ENCODE measurements around the gene MICB. TPM values are rescaled to one million over a fixed set of nuclear protein-coding genes. Genes with fewer than 3 reads are reported as not detected.

Gene MICB
- total RNA-seq, 1 experiment from 2014 or later = 72.1 TPM

DNA sequence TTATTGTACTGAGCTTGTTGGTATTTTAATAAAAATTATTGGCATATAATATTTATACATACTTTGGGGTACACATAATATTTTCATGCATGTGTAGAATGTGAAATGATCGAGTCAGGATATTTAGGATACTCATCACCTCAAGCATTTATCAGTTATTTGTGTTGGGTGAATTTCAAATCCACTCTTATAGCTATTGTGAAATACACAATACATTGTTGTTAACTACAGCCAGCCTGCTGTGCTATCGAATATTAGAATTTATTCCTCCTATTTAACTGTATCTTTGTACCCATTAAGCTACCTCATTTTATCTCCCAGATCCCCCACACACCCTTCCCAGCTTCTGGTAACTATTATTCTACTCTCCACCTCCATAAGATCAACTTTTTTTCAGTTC lies 14.6 kb upstream of the MICB start:
- Histone ChIP-seq H3K4me3 (ENCODE audit: low read depth in 2 of 2, low read length in 2 of 2) (no peak overlapping the region), H3K27ac (ENCODE audit: low read length) (no peak overlapping the region), H3K36me3 (ENCODE audit: control insufficient read depth, insufficient read depth, low read length) (no peaks in the 10 kb centered on the region), H3K27me3 (ENCODE audit: control insufficient read depth, insufficient read depth, low read length) (peaks cover 5% of the 10 kb centered on the region; the same call in 1 of the 2 replicates), H3K9me3 (ENCODE audit: control insufficient read depth, insufficient read depth, low read depth, low read length) (no peaks in the 10 kb centered on the region), H3K4me1 (ENCODE audit: control insufficient read depth, insufficient read depth, low read length) (no peaks in the 10 kb centered on the region)
- in situ Hi-C loops (cut with HindIII; ENCODE audit: low pct_unique_long_range_greater_than_20kb, low sequenced_read_pairs) (no loop called here), intact Hi-C loops (cut with micrococcal nuclease; ENCODE audit: unreplicated experiment) (no loop called here)
- TF ChIP-seq REST (IDR thresholded peaks at IDR 0.05; ENCODE audit: insufficient read depth in 1 of 2, low read depth in 2 of 2, low read length in 1 of 2) = no peak
- TF ChIP-seq CTCF (IDR thresholded peaks at IDR 0.05) = no peak
- no peak for TF ChIP-seq POLR2AphosphoS5 (IDR thresholded peaks at IDR 0.05; ENCODE audit: low read depth, low read length)
- no peak for TF ChIP-seq SIN3A (IDR thresholded peaks at IDR 0.05; ENCODE audit: borderline replicate concordance, insufficient read depth, low read depth, low read length)
- TF ChIP-seq TCF7L2 (IDR thresholded peaks at IDR 0.05; ENCODE audit: low read depth, low read length) = no peak
- BruUV-seq (replicated peaks) = no TSS peak
- CTCF ChIA-PET = no interaction called here
- DNase-seq (ENCODE audit: low read depth, low spot score) = no peak
- ATAC-seq = no peak
- POLR2A ChIA-PET = interaction anchor here (0.6 kb wide), 1 partner anchor 115 kb away, joined by 11 read pairs; no protein-coding TSS in a partner anchor

- in situ Hi-C loops (cut with HindIII; ENCODE audit: low pct_unique_long_range_greater_than_20kb, low sequenced_read_pairs) = no loop called here
These were observed 12.9 kb upstream of the MICB start for GRCh38 chr6:31485055-31485454.

More at GRCh38 chr6:31485055-31485454, 12.9 kb upstream of the MICB start:
- ChIA-PET POLR2A (no interaction called here), CTCF (no interaction called here)
- Histone ChIP-seq H3K4me1 (ENCODE audit: control insufficient read depth, insufficient read depth, low read length) (no peaks in the 10 kb centered on the region), H3K9me3 (ENCODE audit: control insufficient read depth, insufficient read depth, low read depth, low read length) (no peaks in the 10 kb centered on the region), H3K36me3 (ENCODE audit: control insufficient read depth, insufficient read depth, low read length) (no peaks in the 10 kb centered on the region), H3K27ac (ENCODE audit: low read length) (no peak overlapping the region), H3K27me3 (ENCODE audit: control insufficient read depth, insufficient read depth, low read length) (no peaks in the 10 kb centered on the region; the same call in 1 of the 2 replicates), H3K4me3 (ENCODE audit: low read depth in 2 of 2, low read length in 2 of 2) (no peak overlapping the region)
- DNase-seq (ENCODE audit: low read depth, low spot score) (no peak), ATAC-seq (no peak)
- no peak for TF ChIP-seq SIN3A (IDR thresholded peaks at IDR 0.05; ENCODE audit: borderline replicate concordance, insufficient read depth, low read depth, low read length)
- no peak for TF ChIP-seq TCF7L2 (IDR thresholded peaks at IDR 0.05; ENCODE audit: low read depth, low read length)
- TF ChIP-seq REST (IDR thresholded peaks at IDR 0.05; ENCODE audit: insufficient read depth in 1 of 2, low read depth in 2 of 2, low read length in 1 of 2) = no peak
- TF ChIP-seq CTCF (IDR thresholded peaks at IDR 0.05) = no peak
- TF ChIP-seq POLR2AphosphoS5 (IDR thresholded peaks at IDR 0.05; ENCODE audit: low read depth, low read length) = no peak
- intact Hi-C loops (cut with micrococcal nuclease; ENCODE audit: unreplicated experiment) = no loop called here
- BruUV-seq (replicated peaks) = no TSS peak
